SJCRH30 (cell line): ENCODE results near the gene RNF13. TPM values are rescaled to one million over a fixed set of nuclear protein-coding genes. Genes with fewer than 3 reads are reported as not detected.
"Not testable (repeated sequence)": the region's sequence is repeated elsewhere in the genome, so short reads cannot be mapped to it uniquely, and the experiment has no call there.

Source experiments
- DNase-seq, 2 experiments: peaks; one replicate each; pipeline ENCODE4 v3.0.0-alpha.2; 2015 to 2020
- H3K27ac ChIP-seq: fragments of 250-450 bp; sonication (Bioruptor Pico); 2 replicates; pipeline ENCODE4 v1.5.1; 2020; ENCODE audit warnings: mild to moderate bottlenecking, moderate library complexity
- H3K27me3 ChIP-seq: fragments of 250-450 bp; sonication (Bioruptor Pico); 2 replicates; pipeline ENCODE4 v1.5.1; 2020; ENCODE audit warnings: mild to moderate bottlenecking, moderate library complexity
- H3K36me3 ChIP-seq: fragments of 250-450 bp; sonication (Bioruptor Pico); 2 replicates; pipeline ENCODE4 v1.5.1; 2020; ENCODE audit warnings: mild to moderate bottlenecking, moderate library complexity
- H3K4me1 ChIP-seq: fragments of 250-450 bp; sonication (Bioruptor Pico); 2 replicates; pipeline ENCODE4 v1.5.1; 2020; ENCODE audit warnings: mild to moderate bottlenecking, moderate library complexity
- H3K4me3 ChIP-seq: fragments of 250-450 bp; sonication (Bioruptor Pico); 2 replicates; pipeline ENCODE4 v1.5.1; 2020; ENCODE audit warnings: mild to moderate bottlenecking, moderate library complexity
- H3K9me3 ChIP-seq: fragments of 250-450 bp; sonication (Bioruptor Pico); replicated peaks from 2 replicates; pipeline ENCODE4 v1.5.1; 2020; ENCODE audit warnings: mild to moderate bottlenecking, moderate library complexity
- total RNA-seq: library from RNA; depleted of rRNA; stranded (reverse); fragments of >200 nt; shearing (Covaris generic); gene quantifications from 2 replicates; pipeline ENCODE4 v1.2.3, GENCODE V29; 2014

Gene RNF13
- total RNA-seq, 1 experiment from 2014 or later, result 24.1 TPM

- no peaks in the 10 kb centered on the region for H3K36me3 ChIP-seq
- H3K9me3 ChIP-seq, result no peaks in the 10 kb centered on the region
- no peak for DNase-seq
- H3K4me3 ChIP-seq, result no peak overlapping the region
- H3K27ac ChIP-seq, result no peak overlapping the region
- no peaks in the 10 kb centered on the region for H3K27me3 ChIP-seq
- no peaks in the 10 kb centered on the region for H3K4me1 ChIP-seq
Observed at GRCh38 chr3:149975919-149976318, 162.9 kb downstream of the RNF13 start.

- Histone ChIP-seq H3K9me3 (no peaks in the 10 kb centered on the region), H3K36me3 (no peaks in the 10 kb centered on the region), H3K27ac (no peak overlapping the region), H3K4me3 (no peak overlapping the region), H3K4me1 (no peaks in the 10 kb centered on the region), H3K27me3 (no peaks in the 10 kb centered on the region)
- DNase-seq, result no peak
Observed at GRCh38 chr3:149977386-149977785, 164.4 kb downstream of the RNF13 start.

- H3K9me3 ChIP-seq, H3K27me3 ChIP-seq, H3K4me3 ChIP-seq, H3K27ac ChIP-seq, DNase-seq, H3K4me1 ChIP-seq, H3K36me3 ChIP-seq: not testable (repeated sequence)
Observed at GRCh38 chr3:149981979-149982378, 169.0 kb downstream of the RNF13 start.

GRCh38 chr3:149983053-149983452, 170.0 kb downstream of the RNF13 start:
- not testable (repeated sequence) for H3K9me3 ChIP-seq, H3K27me3 ChIP-seq, H3K36me3 ChIP-seq, H3K4me3 ChIP-seq, H3K27ac ChIP-seq, DNase-seq, H3K4me1 ChIP-seq

- Histone ChIP-seq H3K36me3 (no peaks in the 10 kb centered on the region), H3K27ac (no peak overlapping the region)
Observed at GRCh38 chr3:149983628-149984027, 170.6 kb downstream of the RNF13 start.

GRCh38 chr3:149989307-149989706, 176.3 kb downstream of the RNF13 start:
- DNase-seq, result no peak
- Histone ChIP-seq H3K4me1 (no peaks in the 10 kb centered on the region), H3K9me3 (no peaks in the 10 kb centered on the region), H3K27ac (no peak overlapping the region), H3K4me3 (no peak overlapping the region), H3K36me3 (no peaks in the 10 kb centered on the region), H3K27me3 (no peaks in the 10 kb centered on the region)

More at GRCh38 chr3:149983628-149984027, 170.6 kb downstream of the RNF13 start:
- Histone ChIP-seq H3K4me3 (no peak overlapping the region), H3K4me1 (no peaks in the 10 kb centered on the region), H3K27me3 (no peaks in the 10 kb centered on the region), H3K9me3 (no peaks in the 10 kb centered on the region)
- no peak for DNase-seq

GRCh38 chr3:149990423-149990948, 177.5 kb downstream of the RNF13 start:
- Histone ChIP-seq H3K4me3 (no peak overlapping the region), H3K36me3 (no peaks in the 10 kb centered on the region), H3K9me3 (no peaks in the 10 kb centered on the region), H3K27ac (no peak overlapping the region), H3K4me1 (no peaks in the 10 kb centered on the region), H3K27me3 (no peaks in the 10 kb centered on the region)
- DNase-seq, result no peak

GRCh38 chr3:149992416-149993058, 179.5 kb downstream of the RNF13 start:
- Histone ChIP-seq H3K4me1 (no peaks in the 10 kb centered on the region), H3K27me3 (no peaks in the 10 kb centered on the region), H3K4me3 (no peak overlapping the region), H3K27ac (no peak overlapping the region), H3K9me3 (no peaks in the 10 kb centered on the region), H3K36me3 (no peaks in the 10 kb centered on the region)
- no peak for DNase-seq

- H3K4me3 ChIP-seq, result no peak overlapping the region
- no peak for DNase-seq
Observed at GRCh38 chr3:149998946-149999345, 185.9 kb downstream of the RNF13 start.

GRCh38 chr3:149999421-149999820, 186.4 kb downstream of the RNF13 start:
- Histone ChIP-seq H3K4me3 (no peak overlapping the region), H3K27ac (no peak overlapping the region), H3K36me3 (no peaks in the 10 kb centered on the region), H3K27me3 (no peaks in the 10 kb centered on the region), H3K4me1 (no peaks in the 10 kb centered on the region), H3K9me3 (no peaks in the 10 kb centered on the region)
- peak; percentile 23 to 60 for DNase-seq

More at GRCh38 chr3:149998946-149999345, 185.9 kb downstream of the RNF13 start:
- no peak overlapping the region for H3K27ac ChIP-seq
- no peaks in the 10 kb centered on the region for H3K36me3 ChIP-seq
- no peaks in the 10 kb centered on the region for H3K27me3 ChIP-seq
- H3K9me3 ChIP-seq, result no peaks in the 10 kb centered on the region
- H3K4me1 ChIP-seq, result no peaks in the 10 kb centered on the region

- Histone ChIP-seq H3K4me1 (peaks cover 2% of the 10 kb centered on the region), H3K27me3 (no peaks in the 10 kb centered on the region), H3K9me3 (no peaks in the 10 kb centered on the region), H3K27ac (no peak overlapping the region), H3K4me3 (no peak overlapping the region), H3K36me3 (no peaks in the 10 kb centered on the region)
- DNase-seq, result no peak
Observed at GRCh38 chr3:150000641-150001040, 187.6 kb downstream of the RNF13 start.

- Histone ChIP-seq H3K27me3 (no peaks in the 10 kb centered on the region), H3K9me3 (no peaks in the 10 kb centered on the region), H3K4me3 (no peak overlapping the region), H3K36me3 (no peaks in the 10 kb centered on the region), H3K4me1 (peaks cover 6% of the 10 kb centered on the region), H3K27ac (no peak overlapping the region)
- DNase-seq, result no peak
Observed at GRCh38 chr3:150005243-150006112, 192.5 kb downstream of the RNF13 start.

- H3K9me3 ChIP-seq, result no peaks in the 10 kb centered on the region
- no peak for DNase-seq
- H3K27ac ChIP-seq, result no peak overlapping the region
Observed at GRCh38 chr3:150006794-150007193, 193.8 kb downstream of the RNF13 start.

More at GRCh38 chr3:150006794-150007193, 193.8 kb downstream of the RNF13 start:
- no peaks in the 10 kb centered on the region for H3K27me3 ChIP-seq
- no peak overlapping the region for H3K4me3 ChIP-seq
- H3K4me1 ChIP-seq, result peaks cover 6% of the 10 kb centered on the region
- H3K36me3 ChIP-seq, result no peaks in the 10 kb centered on the region
